GM18526 (cell line): ENCODE results near the gene OSM.

Experiments used
- POLR2A ChIP-seq: IDR thresholded peaks from 3 replicates; pipeline ENCODE4 v1.6.1; 2011; ENCODE audit not compliant: insufficient read length; ENCODE audit errors: extremely low read depth

OSM gene

DNA sequence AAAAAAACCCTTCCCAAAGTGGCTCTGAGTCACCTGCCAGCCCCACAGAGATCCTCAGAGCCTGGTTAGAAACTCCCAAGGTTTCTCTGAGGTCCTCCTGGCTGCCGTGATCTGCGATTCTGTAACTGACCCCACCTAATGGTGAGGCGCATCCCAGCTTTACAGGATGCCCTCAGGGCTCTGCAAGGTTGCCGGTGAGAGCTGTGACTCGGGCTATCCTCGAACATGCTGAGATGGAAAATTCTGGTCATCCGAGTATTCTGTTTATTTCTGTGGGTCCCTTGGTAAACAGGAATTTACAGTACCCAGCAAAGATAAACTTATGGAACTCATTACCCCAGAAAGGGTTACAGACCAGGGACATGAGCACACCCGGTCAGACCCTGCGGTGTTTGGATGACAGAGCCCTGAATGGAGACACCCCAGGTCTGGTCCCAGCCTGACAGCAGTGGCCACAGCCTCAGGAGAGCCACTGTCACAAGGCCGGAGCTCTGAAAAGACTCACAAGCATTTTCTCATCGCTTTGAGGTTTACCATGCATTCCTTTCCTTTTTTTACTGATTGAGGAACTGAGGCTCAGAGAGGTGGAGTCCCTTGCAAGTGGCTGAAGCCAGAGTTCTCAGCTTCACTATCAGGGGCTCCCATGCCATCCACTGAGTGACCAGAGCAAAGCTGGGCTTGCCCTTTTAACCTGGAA, 42.3 kb downstream of the OSM start:
- TF ChIP-seq POLR2A: no peak

DNA sequence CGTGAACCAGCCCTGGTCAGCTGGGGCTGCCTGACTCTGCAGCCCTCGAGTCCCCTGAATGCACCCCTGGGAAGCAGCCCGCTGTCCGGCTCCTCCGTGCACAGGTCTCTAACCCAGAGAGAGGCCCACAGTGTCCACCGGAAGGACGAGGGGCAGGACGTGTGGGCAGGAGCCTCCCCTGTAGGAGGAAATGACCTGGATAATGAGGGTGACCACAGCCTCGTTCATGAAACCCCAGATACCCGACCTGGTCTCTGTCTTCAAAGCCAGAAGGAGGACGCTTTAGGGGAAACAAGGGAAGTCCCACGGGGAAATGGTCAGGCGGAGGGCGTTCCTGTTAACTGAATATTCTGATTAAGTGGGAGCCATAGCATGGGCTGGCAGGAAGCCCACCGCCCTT, 43.3 kb downstream of the OSM start:
- no peak for TF ChIP-seq POLR2A

GRCh38 chr22:30222321-30222720, 44.3 kb downstream of the OSM start:
- TF ChIP-seq POLR2A: no peak

- TF ChIP-seq POLR2A: no peak
Measured at GRCh38 chr22:30221121-30221992, 45.3 kb downstream of the OSM start.

DNA sequence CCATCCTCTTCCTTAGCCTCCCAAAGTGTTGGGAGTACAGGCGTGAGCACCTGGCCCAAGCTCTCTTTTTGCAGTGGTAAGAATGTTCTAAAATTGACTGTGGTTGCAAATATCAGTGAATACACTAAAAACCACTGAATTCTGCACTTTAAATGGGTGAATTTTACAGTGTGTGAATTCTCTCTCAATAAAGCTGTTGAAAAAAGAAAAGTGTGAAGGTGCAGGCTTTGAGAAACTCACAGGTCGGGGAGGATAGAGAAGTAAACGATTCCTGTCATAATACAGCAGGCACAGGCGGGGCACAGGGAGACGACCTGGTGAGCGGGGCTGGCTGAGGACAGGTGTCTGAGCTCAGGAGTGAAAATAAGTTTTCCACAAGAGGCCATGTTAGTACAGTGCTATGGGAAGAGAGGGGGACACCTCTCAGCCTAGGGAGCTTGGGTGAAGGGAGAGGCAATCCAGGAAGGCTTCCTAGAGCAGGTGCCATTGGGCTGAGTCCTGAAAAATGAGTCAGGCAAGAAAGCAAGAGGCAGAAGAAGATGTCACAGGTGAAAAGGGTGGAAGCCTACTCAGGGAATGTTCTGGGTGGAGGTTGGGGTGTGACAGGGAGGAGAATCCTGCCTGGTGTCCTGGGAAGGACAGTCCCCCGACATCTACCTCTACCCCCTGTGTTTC, 46.2 kb downstream of the OSM start:
- TF ChIP-seq POLR2A: no peak

DNA sequence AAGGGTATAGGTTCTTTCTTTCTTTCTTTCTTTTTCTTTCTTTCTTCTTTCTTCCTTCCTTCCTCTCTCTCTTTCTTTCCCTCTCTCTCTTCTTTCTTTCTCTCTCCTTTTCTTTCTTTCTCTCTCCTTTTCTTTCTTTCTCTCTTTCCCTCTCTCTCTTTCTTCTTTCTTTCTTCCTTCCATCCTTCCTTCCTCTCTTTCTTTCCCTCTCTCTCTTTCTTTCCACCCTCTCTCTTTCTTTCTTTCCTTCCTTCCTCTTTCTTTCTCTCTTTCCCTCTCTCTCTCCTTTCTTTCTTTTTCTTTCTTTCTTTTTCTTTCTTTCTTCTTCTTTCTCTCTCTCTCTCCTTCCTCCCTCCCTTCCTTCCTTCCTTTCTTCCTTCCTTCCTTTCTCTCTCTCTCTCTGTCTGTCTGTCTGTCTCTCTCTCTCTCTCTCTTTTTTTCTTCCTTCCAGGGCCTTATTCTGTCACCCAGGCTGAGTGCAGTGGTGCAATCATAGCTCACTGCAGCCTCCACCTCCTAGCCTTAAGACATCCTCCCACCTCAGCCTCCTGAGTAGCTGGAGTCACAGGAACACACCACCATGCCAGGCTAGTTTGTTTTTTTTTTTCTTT, 46.9 kb downstream of the OSM start:
- no peak for TF ChIP-seq POLR2A

DNA sequence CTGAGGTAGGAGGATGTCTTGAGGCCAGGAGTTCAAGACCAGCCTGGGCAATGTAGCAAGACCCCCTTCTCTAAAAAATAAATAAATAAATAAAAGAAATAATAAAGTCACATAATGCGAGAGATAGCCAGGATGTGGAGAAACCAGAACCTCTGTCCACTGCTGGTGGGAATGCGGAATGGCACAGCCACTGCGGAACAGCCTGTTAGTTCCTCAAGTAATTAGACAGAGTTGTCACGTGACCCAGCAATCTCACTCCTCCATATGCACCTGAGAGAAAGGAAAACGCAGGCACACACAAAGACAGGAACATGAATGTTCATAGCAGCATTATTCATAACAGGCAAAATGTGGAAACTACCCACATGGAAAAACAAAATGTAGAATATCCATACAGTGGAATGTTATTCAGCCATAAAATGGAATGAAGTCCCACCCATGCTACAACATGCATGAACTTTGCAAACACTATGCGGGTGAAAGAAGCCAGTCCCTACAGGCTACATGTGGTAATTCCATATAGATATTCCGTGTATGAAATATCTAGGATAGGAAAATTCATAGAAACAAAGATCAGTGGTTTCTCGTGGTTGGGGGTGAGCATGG, 47.5 kb downstream of the OSM start:
- no peak for TF ChIP-seq POLR2A

- TF ChIP-seq POLR2A: no peak
Measured at GRCh38 chr22:30217698-30218560, 48.7 kb downstream of the OSM start.

GRCh38 chr22:30216710-30217109, 49.9 kb downstream of the OSM start:
- no peak for TF ChIP-seq POLR2A

GRCh38 chr22:30214703-30215407, 51.8 kb downstream of the OSM start:
- no peak for TF ChIP-seq POLR2A

GRCh38 chr22:30212996-30213441, 53.6 kb downstream of the OSM start:
- TF ChIP-seq POLR2A: no peak
